Left kidney (tissue), 2 donors: ENCODE results near the gene SHH. TPM values are rescaled to one million over a fixed set of nuclear protein-coding genes. Genes with fewer than 3 reads are reported as not detected.

Experiments used
- DNase-seq: peaks from one replicate; pipeline ENCODE4 v3.0.0-alpha.2; 2013
- polyA plus RNA-seq: library from polyadenylated mRNA; unstranded; fragments of 120-200 nt; gene quantifications from one replicate; pipeline ENCODE4 v1.2.1, GENCODE V29; 2013; ENCODE audit not compliant: insufficient read length

The SHH gene
- polyA plus RNA-seq, 1 donor, result 2.1 TPM

DNA sequence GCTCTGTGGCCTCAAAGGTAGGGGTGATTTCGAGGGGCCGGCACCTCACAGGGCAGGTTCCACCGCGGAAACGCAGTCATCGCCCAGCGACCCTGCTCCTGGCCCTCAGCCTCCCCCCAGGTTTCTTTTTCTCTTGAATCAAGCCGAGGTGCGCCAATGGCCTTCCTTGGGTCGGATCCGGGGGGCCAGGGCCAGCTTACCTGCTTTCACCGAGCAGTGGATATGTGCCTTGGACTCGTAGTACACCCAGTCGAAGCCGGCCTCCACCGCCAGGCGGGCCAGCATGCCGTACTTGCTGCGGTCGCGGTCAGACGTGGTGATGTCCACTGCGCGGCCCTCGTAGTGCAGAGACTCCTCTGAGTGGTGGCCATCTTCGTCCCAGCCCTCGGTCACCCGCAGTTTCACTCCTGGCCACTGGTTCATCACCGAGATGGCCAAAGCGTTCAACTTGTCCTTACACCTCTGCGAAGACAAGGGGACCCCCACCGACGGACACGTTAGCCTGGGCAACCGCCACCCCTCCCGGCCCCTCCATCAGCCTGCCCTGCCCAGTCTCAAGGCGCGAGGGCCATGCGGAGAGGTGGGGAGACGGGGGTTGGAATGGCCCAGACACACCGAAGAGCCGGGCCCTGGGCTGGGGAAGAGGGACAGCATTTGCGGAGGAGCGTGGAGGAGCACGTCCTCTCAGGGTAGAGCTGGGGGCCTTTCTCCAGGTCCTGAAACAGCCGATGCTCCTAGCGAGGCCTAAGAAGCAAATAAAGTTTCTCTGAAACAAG is 6.0 kb downstream of the SHH start:
- no peak for DNase-seq

DNA sequence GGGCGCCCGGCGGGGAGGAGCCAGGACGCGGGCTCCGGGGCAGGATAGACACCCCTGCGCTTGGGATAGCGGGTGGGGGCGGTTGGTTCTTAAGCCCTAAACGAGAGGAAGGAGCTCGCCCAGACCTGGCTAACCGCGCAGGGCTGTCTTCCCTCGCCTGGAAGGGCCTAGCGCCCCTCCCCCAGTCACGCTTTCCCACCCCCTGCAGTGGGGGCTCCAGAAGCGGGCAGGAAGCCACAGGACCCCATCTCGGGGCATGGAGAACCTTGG is 6.5 kb downstream of the SHH start:
- DNase-seq, result no peak

DNA sequence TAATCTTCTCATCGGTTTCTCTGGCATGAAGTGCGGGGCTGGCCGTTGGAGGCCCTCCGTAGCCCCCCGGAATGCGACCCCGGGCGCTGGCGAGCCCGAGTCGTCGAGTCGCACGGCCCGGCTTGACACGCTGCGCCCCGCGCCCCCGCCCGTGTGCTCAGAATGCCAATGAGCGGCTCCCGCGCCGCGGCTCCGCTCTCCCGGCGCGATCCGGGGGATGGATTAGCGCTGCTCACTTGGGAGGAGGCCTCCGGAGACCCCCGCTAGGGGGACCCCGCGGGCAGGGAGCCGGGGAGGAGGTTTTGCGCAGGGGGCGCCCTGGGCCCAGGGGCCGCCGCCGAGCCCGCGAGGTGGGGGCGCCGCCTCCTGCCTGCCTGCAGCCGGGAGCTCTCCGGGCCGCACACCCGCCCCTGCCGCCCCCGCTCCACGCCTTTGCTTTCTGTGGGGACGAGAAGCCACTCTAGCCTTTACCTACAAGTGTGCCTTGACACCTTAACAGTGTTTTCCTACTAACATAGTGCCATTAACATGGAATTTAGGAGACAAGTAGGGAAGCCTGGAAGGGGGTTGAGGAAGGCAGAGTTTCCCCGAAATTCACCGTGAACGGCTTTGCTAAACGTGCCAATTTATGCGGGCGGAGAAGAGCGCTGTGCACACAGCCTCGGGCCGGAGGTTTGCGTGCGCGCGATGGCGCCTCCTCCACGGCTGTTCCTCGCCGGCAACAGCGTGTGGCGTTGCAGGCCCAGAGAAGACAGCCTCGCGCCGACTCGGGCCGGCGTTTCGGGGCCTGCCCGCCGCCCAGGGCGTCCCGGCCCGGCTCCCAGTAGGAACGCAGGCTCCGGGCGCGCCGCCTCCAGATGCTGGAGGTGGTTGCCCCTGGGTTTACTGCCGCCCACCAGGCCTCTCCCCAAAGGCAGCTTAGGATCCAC is 7.1 kb downstream of the SHH start:
- no peak for DNase-seq

DNA sequence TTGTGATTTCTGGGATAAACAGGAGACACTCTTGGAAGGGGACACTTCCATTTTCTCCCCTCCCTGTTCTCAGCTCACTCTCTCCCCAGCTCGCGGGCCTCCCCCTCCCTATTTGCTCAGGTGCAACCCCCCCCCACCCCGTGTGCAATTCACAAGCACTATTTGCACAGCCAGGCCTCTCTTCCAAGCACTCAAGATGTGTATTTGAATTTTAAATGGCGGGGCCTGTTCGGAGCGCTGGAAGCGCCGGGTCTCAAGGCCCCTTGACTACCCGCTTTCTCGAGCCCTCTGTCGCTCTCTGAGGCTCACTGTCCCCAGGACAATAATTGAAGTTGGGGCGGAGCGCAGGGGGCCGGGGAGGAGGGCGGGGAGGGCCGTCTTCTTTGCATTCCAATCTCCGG is 7.8 kb downstream of the SHH start:
- no peak for DNase-seq

DNA sequence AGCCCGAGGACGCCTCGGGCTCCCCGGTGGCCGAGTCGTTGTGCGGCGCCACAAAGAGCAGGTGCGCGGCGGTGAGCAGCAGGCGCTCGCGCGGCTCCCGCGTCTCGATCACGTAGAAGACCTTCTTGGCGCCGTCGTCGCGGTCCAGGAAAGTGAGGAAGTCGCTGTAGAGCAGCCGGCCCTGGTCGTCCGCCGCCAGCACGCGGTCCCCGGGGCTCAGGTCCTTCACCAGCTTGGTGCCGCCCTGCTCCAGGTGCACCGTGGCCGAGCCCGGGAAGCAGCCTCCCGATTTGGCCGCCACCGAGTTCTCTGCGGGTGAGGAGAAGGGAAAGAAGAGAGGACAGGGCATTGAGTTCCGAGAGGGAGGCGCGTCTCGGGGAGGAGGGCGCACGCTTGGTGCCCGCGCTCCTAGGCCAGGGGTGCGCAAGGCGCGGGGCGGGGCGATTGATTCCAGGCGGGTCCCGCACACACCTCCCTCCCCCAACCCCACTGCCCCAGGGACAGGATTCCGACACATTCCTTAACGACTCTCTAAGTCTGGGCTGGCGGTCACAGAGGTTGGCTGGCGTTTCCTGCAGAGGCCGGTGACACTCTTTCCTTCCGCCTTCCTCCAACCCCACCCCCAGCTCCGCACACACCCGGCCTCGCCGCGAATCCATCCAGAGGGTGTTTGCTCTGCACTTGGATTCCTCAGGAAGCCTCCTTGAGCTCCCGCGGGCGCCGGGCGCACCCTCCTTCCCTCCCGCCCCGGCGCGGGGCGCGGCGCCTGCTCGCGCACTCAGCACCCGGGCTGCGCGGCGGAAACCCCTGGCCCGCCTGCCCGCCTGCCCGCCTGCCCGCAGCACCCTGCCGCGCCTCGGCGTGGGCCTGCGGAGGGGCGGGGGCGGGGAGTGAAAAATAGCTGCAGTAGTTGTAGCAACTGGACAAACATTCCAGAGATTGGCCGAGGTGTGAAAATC is 8.6 kb downstream of the SHH start:
- no peak for DNase-seq

DNA sequence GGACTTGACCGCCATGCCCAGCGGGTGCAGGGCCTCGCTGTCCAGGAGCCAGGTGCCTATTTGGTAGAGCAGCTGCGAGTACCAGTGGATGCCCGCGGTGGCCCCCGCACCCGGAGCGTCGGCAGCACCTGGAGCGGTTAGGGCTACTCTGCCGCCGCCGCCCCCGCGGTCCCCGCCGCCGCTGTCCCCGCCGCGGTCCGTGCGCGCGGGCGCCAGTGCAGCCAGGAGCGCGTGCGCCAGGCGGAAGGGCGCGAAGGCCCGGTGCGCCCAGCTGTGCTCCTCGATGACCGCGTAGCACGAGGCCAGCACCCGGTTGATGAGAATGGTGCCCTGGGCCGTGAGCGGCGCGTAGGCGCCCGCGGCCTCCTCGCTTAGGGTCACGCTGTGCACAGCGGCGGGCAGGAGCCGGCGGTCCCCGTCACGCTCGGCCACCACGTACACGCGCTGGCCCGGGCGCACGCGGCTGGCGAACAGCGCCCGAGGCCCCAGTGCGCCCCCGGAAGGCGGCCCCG is 9.3 kb downstream of the SHH start:
- DNase-seq, result no peak

DNA sequence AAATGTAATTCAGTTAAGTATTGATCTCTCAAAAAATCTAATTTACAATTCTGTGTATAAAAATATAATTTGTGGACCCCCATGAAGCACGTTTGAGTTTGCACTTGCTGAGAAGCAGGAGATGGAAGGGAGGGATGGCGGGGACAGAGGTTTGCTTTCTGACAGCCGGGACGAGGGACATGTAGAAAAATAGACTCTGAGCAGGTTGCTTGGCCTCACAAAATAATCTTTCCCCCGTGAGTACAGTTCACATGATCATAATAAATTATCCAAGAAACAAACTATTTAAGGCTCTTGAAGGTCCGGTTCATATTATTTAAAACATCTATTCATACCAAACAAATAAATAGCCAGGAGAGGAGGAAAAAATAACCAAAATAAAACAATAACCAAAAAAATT is 10.0 kb downstream of the SHH start:
- DNase-seq, result no peak

DNA sequence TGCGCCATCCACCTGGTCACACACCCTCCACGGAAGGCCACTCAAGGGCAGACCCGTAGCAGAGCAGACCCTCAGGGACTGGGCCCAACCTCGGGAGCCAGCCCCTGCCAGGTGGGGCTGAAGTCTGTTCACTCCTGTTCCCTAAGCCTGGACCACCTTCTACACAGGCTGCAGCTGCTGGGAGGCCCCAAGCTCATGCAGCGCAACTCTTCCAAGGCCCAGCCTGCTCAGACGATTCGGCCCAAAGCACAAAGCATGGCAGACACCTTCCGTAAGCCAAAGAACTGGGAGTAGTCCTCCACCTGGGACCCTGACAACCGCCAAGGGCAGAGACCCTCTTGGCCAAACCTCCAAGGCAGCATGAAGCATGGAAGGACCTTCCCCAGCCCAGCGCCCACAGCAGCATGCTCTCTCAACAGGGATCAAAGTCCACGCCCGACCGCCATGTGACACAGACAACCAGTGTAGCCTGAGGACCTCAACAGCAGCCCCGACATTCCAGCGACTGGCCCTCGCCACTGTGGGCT is 11.5 kb downstream of the SHH start:
- DNase-seq, result no peak

DNA sequence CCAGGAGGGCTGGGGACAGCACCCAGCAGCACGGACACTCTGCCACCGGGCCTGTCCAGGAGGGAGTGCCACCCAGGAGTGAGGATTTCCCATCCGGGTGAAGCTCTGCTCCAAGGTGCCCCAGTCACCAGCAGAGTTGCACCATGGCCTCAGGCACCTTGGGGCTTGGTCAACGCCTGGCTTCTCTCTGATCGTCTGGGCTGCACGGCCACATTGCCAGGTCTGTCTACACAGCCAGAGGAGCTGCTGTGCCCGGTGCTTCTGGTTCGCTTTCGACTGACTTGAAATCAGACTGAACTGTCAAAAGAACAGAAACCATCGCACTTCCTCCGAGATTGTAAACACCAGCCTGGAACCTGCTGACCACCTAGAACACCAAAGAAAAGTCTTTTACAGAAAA is 12.0 kb downstream of the SHH start:
- DNase-seq, result no peak

DNA sequence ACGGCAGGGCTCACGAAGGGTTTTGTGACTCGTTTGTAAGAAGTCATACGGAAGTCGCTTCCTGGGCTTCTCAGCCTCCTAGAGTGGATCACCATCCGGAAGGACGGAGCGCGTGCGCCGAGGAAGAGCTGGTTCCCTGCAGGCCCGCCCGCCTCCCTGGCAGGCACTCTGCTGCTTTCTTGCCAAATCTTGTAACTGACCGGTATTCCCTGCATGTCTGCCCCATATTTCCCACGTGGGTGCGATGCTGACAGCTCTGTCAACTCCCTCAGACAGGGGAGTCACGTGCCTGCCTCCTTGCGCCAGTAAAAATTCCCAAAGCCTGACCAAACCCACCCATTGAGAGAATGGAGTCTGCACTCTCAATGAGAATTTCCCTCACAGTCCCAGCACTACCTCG is 12.7 kb downstream of the SHH start:
- DNase-seq, result no peak

DNA sequence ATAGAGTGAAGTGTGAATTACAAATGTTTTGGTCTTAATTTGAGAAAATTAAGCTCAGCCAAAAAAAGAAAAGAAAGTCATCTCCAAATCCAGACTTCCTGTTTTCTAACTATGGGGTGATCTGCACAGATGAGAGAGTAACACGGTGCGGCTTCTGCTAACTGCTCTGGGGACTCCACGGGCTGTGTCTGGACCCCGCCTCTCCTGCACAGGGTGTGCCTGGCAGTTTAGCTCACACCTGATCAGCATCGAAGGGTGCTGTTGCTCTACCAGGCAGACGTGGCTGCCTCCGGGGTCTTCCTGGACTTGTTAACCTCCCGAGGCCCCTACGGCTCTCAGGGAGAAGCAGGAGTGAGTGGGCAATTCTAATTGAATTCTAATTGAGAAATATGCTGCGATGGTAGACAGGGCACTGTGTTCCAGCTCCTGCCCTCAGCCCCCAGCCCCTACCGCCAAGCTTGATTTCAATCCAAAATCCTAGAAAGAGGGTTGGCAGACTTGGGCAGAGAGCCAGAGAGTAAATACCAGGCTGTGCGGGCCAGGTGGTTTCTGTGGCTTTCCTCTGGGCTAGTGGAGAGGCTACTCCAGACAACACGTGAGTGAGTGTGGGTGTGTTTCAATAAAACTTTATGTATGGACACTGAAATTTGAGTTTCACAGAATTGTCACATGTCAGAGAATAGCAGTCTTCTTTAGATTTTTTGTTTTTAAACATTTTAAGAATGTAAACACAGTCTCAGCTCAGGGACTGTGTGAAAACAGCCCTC is 13.4 kb downstream of the SHH start:
- DNase-seq, result no peak

DNA sequence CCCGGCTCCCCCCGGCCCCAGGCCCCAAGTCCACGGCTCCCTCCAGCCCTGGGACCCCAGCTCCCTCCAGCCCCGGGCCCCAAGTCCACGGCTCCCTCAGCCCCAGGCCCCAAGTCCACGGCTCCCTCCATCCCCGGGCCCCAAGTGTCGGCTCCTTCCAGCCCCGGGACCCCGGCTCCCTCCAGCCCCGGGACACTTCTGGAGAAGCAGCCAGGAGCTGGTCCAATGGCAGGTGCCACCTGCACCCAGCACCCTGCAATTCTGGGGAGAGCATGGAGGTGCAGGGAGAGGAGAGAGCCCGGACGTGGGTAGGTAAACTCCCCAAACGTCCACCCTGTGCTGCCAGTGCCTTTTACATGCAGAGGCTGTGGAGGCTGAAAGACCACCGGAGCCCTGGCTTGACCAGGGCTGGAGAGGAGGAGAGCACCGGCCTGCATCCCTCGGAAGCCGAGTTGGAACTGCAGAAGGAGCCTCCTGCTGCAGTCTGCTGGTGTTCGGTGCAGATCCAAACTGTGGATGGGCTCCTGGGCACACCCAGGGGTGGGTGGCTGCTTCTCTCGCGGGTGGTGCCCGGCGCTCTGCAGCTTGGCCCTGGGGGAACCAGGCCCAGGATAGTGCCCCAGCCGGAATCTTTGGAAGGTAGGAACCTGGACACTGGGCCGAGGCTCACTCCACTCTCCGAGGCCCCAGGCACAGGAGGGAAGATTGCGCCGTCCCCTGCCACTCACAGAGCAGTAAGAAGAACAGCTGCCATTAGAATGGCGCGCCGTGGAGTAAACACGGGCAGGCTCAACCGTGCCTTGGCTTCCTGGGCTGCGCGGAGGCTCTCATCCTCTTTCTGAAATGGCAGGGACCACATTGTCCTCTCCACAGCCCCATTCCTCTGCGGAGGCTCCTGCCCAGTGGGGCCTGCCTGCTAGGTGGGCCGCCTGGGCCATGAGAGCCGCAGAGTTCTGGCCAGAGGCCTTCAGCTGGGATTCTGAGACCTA is 14.7 kb downstream of the SHH start:
- no peak for DNase-seq

DNA sequence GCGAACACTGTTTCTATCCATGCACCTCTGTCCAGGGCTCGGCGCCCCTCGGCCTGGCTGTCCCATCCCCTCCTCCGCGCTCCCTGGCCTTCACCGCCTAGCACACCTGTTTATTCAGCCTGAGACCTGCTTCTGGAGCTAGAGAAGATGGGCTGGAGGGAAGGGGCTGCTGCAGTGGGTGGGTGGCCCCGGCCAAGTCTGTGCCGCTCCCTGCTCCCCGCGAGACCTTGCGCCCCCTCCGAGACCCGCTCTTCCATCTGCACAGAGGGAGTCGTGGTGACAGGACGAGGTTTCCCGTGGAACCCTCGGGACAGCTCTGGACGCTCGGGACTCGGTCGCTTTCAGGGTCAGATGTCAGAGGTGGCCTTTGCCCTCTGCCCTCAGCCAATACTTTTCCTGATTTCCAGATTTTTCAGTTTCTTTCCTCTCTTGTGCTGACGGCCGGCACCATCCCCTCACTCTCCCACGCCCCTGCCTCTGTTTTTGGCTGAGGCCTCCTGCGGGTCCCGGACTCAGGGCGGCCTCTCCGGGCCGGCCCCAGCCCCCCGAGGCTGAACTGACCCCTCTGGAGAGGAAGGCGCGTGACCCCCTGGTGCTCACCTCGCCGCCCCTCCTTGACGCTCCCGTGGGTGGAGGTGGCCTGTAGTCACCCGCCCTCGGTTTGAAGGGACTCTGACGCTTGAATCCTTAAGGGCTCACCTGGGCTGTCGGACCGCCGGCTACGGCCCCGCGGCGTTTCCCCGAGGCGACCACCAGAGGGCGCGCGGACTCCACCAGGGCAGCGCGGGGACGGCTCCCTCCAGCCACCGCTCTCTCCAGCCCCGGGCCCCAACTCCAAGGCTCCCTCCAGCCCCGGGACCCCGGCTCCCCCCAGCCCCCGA is 15.6 kb downstream of the SHH start:
- DNase-seq, result no peak

DNA sequence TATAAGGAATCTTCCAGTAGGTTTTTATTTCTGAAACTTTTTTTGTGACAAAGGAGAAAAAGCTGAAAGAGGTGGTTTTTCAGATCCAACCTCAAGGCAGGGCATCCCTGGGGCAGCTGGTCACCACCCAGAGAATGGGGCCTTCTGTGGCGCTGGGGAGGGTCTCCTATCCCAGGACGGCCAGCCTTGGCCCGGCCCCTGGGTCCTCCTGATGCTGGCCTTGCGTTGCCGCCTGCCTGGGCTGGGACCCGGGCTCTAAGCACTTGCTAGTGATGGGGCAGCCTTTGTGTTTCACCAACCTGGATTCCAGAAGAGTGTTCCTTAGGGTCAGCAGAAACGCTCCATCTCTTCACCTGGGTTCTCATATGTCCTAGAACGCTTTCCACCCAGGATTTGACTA is 16.3 kb downstream of the SHH start:
- no peak for DNase-seq

DNA sequence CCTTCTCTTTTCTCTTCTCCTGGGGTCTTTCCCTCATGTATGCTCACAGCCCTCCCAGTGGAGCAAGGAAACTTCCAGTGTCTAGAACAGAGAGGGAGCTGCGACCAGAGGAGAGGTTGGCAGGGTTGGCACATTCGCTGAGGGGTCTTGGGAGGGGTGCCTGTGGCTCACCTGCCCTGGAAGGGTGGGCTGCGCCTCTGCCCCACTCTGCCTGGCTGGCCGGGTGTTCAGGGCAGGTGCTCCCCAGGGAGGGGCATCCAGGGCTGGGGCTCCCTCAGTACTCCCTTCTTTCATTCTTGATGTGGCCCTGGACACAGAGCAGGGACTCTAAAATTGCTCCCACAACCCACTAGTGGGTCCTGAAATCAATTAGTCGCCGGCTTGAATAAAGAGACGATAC is 16.9 kb downstream of the SHH start:
- no peak for DNase-seq

DNA sequence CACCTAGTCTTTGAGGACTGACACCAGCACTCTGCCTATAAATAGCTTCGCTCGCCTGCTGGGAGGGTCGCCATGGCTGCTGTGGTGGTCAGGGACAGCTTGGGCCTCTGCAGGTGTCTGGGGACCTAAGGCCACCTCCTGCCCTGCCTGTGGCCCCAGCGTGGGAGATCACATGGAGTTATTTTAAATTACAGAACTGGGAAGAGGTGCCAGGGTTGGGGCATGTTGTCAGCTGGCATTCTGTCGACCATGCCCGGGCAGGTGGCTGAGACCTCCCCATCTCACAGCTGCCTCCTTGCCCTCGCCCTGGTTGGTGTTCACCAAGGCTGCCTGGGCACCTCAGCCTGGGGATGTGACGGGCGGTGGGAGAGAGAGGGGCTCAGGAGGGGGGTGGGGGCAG is 18.1 kb downstream of the SHH start:
- no peak for DNase-seq

DNA sequence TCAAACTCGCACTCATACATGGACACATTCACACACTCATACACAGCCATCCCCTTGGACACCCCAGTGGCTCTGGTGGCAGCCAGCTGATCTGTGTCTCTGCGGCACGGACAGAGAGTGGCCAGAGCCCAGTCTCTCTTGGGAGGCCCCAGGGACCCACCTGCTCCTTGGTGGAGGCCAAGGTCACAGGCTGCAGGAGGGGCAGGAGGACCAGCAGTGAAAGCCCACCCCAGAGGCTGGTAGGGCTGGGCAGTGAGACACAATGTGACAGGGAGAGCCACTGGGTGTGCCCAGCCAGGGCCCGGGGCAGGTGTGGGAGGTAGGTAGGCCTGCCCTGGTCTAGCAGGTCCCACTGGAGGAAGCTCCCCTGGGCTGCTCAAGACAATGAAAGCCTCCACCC is 18.5 kb downstream of the SHH start:
- no peak for DNase-seq

DNA sequence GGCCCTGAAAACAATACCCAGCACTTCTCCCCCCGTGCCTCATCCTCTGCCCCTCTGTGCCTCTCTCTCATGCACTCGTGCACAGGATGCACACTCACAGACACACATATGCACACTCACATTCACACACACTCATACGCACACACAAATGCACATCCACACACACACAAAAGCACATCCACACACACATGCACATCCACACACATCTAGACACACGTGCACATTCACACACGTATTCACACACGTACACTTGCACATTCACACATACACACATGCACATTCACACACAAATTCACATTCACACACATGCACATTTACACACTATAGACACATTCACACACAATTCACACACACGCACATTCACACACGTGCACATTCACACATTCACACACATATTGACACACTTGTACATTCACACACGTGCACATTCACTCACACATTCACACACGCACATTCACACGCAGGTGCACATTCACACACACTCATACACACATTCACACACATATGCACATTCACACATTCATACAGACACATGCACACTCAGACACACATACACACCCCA is 19.2 kb downstream of the SHH start:
- no peak for DNase-seq
